Fibroblast of lung (primary cell): Measurements from ENCODE around the gene PRC1. TPM values are rescaled to one million over a fixed set of nuclear protein-coding genes. Genes with fewer than 3 reads are reported as not detected.
A peak's percentile ranks its signal among the peaks of the same experiment; 100 is the strongest.

Source experiments
- DNase-seq, 2 donors: peaks; one replicate each; pipeline versions ENCODE4 v3.0.0 to v3.0.0-alpha.2; 2010; ENCODE audit warnings: low read depth in 2 of 2
- H2AFZ ChIP-seq: 2 replicates; pipeline ENCODE4 v1.5.1; 2012; ENCODE audit warnings: low read length, control low read depth, inconsistent platforms
- H3K27ac ChIP-seq: 2 replicates; pipeline ENCODE4 v1.5.1; 2011; ENCODE audit warnings: low read length, control low read depth; ENCODE audit not compliant: insufficient read depth
- H3K27me3 ChIP-seq: 2 replicates; pipeline ENCODE4 v1.5.1; 2011; ENCODE audit warnings: mild to moderate bottlenecking, low read length; ENCODE audit not compliant: control insufficient read depth, insufficient read depth
- H3K36me3 ChIP-seq: 2 replicates; pipeline ENCODE4 v1.5.1; 2011; ENCODE audit warnings: low read length; ENCODE audit not compliant: control insufficient read depth, insufficient read depth
- H3K4me1 ChIP-seq: 2 replicates; pipeline ENCODE4 v1.5.1; 2011; ENCODE audit warnings: low read length; ENCODE audit not compliant: control insufficient read depth, insufficient read depth; ENCODE audit errors: extremely low read depth
- H3K4me2 ChIP-seq: 2 replicates; pipeline ENCODE4 v1.5.1; 2011; ENCODE audit warnings: low read length, control low read depth; ENCODE audit not compliant: insufficient read depth; ENCODE audit errors: extremely low read depth
- H3K4me3 ChIP-seq, 4 experiments: fragments of 200-600 bp in 1 of 4; sonication (generic) in 1 of 4; replicated peaks in 1 of 4; 2 replicates each; pipeline ENCODE4 v1.5.1; 2011 to 2016; ENCODE audit warnings: low read length in 4 of 4, low read depth in 3 of 4, mild to moderate bottlenecking in 3 of 4, control low read depth in 2 of 4, inconsistent platforms in 1 of 4, mixed read lengths in 1 of 4; ENCODE audit not compliant: insufficient read depth in 1 of 4; ENCODE audit errors: control extremely low read depth in 1 of 4
- H3K79me2 ChIP-seq: 2 replicates; pipeline ENCODE4 v1.5.1; 2012; ENCODE audit warnings: mild to moderate bottlenecking, low read length, inconsistent platforms; ENCODE audit not compliant: control insufficient read depth, insufficient read depth
- H3K9ac ChIP-seq: 2 replicates; pipeline ENCODE4 v1.5.1; 2011; ENCODE audit warnings: mild to moderate bottlenecking, low read length, control low read depth; ENCODE audit not compliant: insufficient read depth
- H3K9me3 ChIP-seq: 2 replicates; pipeline ENCODE4 v1.5.1; 2012; ENCODE audit warnings: low read depth, low read length; ENCODE audit not compliant: control insufficient read depth, insufficient read depth
- H4K20me1 ChIP-seq: 2 replicates; pipeline ENCODE4 v1.5.1; 2011; ENCODE audit warnings: low read length; ENCODE audit not compliant: control insufficient read depth, insufficient read depth; ENCODE audit errors: extremely low read depth
- CTCF ChIP-seq, 2 donors: IDR thresholded peaks in 1 of 2; conservative IDR thresholded peaks in 1 of 2; 1 replicate in 1 of 2; 2 replicates in 1 of 2; pipeline ENCODE4 v1.5.1; 2011 to 2012; ENCODE audit warnings: low read length in 2 of 2, control low read depth in 1 of 2, inconsistent platforms in 1 of 2, low read depth in 1 of 2, mild to moderate bottlenecking in 1 of 2
- EZH2 ChIP-seq: IDR thresholded peaks from 2 replicates; pipeline ENCODE4 v1.5.1; 2012; ENCODE audit warnings: low read length, control low read depth, mild to moderate bottlenecking; ENCODE audit errors: missing control alignments
- polyA plus RNA-seq, 2 donors: library from polyadenylated mRNA; depleted of rRNA in 1 of 2; stranded (reverse) in 1 of 2; unstranded in 1 of 2; fragments of >200 nt; gene quantifications; 2 replicates each; pipeline ENCODE4 v1.2.1, GENCODE V29; 2011 to 2012; ENCODE audit warnings: missing spikeins in 1 of 2
- total RNA-seq: library from RNA; depleted of rRNA; stranded (reverse); fragments of >200 nt; gene quantifications from 2 replicates; pipeline ENCODE4 v1.2.1, GENCODE V29; 2014

The PRC1 gene
- total and polyA plus RNA-seq, 2 donors (not counting 1 experiment from before 2014, with no cell fraction given): 57.8 to 60.5 TPM

GRCh38 chr15:90934256-90934948 is 59.9 kb downstream of the PRC1 start:
- H3K9ac ChIP-seq: peak overlapping the region; percentile 80

GRCh38 chr15:90933301-90933700 is 61.0 kb downstream of the PRC1 start:
- H3K4me1 ChIP-seq: peaks cover 21% of the 10 kb centered on the region

More at GRCh38 chr15:90934256-90934948, 59.9 kb downstream of the PRC1 start:
- TF ChIP-seq CTCF (conservative IDR thresholded peaks at IDR 0.05 in 1 of 2, IDR thresholded peaks at IDR 0.05 in 1 of 2; ENCODE audit: low read depth in 1 of 2, low read length in 2 of 2) (peak; percentile 83 to 97), EZH2 (no peak)
- peak overlapping the region; percentile 75 for H3K27ac ChIP-seq
- no peaks in the 10 kb centered on the region for H4K20me1 ChIP-seq
- peak overlapping the region; percentile 84 for H3K4me2 ChIP-seq
- H2AFZ ChIP-seq: peak overlapping the region; percentile 77
- no peaks in the 10 kb centered on the region for H3K27me3 ChIP-seq
- peak overlapping the region; percentile 76 to 89 (median 78) for H3K4me3 ChIP-seq
- peaks cover 4% of the 10 kb centered on the region for H3K36me3 ChIP-seq
- H3K9me3 ChIP-seq: no peaks in the 10 kb centered on the region
- DNase-seq: peak; percentile 71 to 82
- peaks cover 21% of the 10 kb centered on the region for H3K4me1 ChIP-seq
- peaks cover 17% of the 10 kb centered on the region for H3K79me2 ChIP-seq

GRCh38 chr15:90932660-90932991 is 61.7 kb downstream of the PRC1 start:
- Histone ChIP-seq H3K27me3 (no peaks in the 10 kb centered on the region), H3K27ac (no peak overlapping the region), H3K36me3 (no peaks in the 10 kb centered on the region), H3K9me3 (no peaks in the 10 kb centered on the region), H3K4me3 (peak overlapping the region in 1 of 4 experiments; percentile 88), H3K9ac (no peak overlapping the region), H2AFZ (peak overlapping the region; percentile 84), H4K20me1 (no peaks in the 10 kb centered on the region), H3K4me2 (peak overlapping the region; percentile 20), H3K79me2 (peaks cover 17% of the 10 kb centered on the region), H3K4me1 (peaks cover 21% of the 10 kb centered on the region)
- no peak for TF ChIP-seq EZH2
- TF ChIP-seq CTCF (conservative IDR thresholded peaks at IDR 0.05 in 1 of 2, IDR thresholded peaks at IDR 0.05 in 1 of 2; ENCODE audit: low read depth in 1 of 2, low read length in 2 of 2): no peak
- DNase-seq: no peak

More at GRCh38 chr15:90933301-90933700, 61.0 kb downstream of the PRC1 start:
- Histone ChIP-seq H3K9me3 (no peaks in the 10 kb centered on the region), H3K4me3 (no peak overlapping the region), H3K27ac (no peak overlapping the region), H3K79me2 (peaks cover 17% of the 10 kb centered on the region), H4K20me1 (no peaks in the 10 kb centered on the region), H2AFZ (no peak overlapping the region), H3K4me2 (no peak overlapping the region), H3K27me3 (no peaks in the 10 kb centered on the region), H3K9ac (no peak overlapping the region), H3K36me3 (peaks cover 1% of the 10 kb centered on the region)
- no peak for TF ChIP-seq CTCF (conservative IDR thresholded peaks at IDR 0.05 in 1 of 2, IDR thresholded peaks at IDR 0.05 in 1 of 2; ENCODE audit: low read depth in 1 of 2, low read length in 2 of 2)
- TF ChIP-seq EZH2: no peak
- DNase-seq: no peak
